H1 (cell line): ENCODE data around the gene LRP3. TPM values are rescaled to one million over a fixed set of nuclear protein-coding genes. Genes with fewer than 3 reads are reported as not detected.
"Not testable (repeated sequence)": the region's sequence is repeated elsewhere in the genome, so short reads cannot be mapped to it uniquely, and the experiment has no call there.

Experiments used
- CTCF ChIA-PET: fragments of 300-600 bp; sonication (Branson Sonifier 250); formaldehyde crosslinking; loops from one replicate; lab custom pipeline; 2021; ENCODE audit not compliant: partially characterized antibody; lab: Charles Lee
- POLR2A ChIA-PET: fragments of 300-600 bp; sonication (Branson Sonifier 250); formaldehyde crosslinking; loops from one replicate; lab custom pipeline; 2021; ENCODE audit warnings: inconsistent platforms; ENCODE audit not compliant: partially characterized antibody; lab: Charles Lee
- DNase-seq, 2 experiments: peaks; one replicate each; pipeline versions ENCODE4 v3.0.0 to v3.0.0-alpha.2; 2010 to 2022; ENCODE audit warnings: low spot score in 2 of 2, low read depth in 1 of 2, mixed read lengths in 1 of 2
- FAIRE-seq: peaks from 2 replicates; lab custom pipeline; 2011; peaks lifted over from hg19 to GRCh38; lab: Jason Lieb, UNC
- H2AFZ ChIP-seq: 2 replicates; pipeline ENCODE4 v1.8.1; 2012; ENCODE audit warnings: low read length, inconsistent platforms
- H2AK5ac ChIP-seq: 2 replicates; pipeline ENCODE4 v1.6.1; 2013; ENCODE audit warnings: low read depth, low read length
- H2BK120ac ChIP-seq: replicated peaks from 2 replicates; pipeline ENCODE3; 2013; ENCODE audit warnings: low read depth, low read length, inconsistent platforms
- H2BK12ac ChIP-seq: 2 replicates; pipeline ENCODE4 v1.6.1; 2013; ENCODE audit warnings: low read depth, low read length
- H2BK15ac ChIP-seq: 2 replicates; pipeline ENCODE4 v1.6.1; 2013; ENCODE audit warnings: low read length
- H2BK20ac ChIP-seq: 2 replicates; pipeline ENCODE4 v1.6.1; 2013; ENCODE audit warnings: low read length
- H2BK5ac ChIP-seq: 2 replicates; pipeline ENCODE4 v1.6.1; 2013; ENCODE audit warnings: low read depth, low read length
- H3K14ac ChIP-seq: 2 replicates; pipeline ENCODE4 v1.6.1; 2013; ENCODE audit warnings: inconsistent platforms; ENCODE audit not compliant: insufficient read length
- H3K18ac ChIP-seq: 2 replicates; pipeline ENCODE4 v1.6.1; 2013; ENCODE audit warnings: low read length; ENCODE audit errors: extremely low read depth
- H3K23ac ChIP-seq: 2 replicates; pipeline ENCODE4 v1.6.1; 2013; ENCODE audit warnings: inconsistent platforms; ENCODE audit not compliant: insufficient read length
- H3K23me2 ChIP-seq: 2 replicates; pipeline ENCODE4 v1.6.1; 2013; ENCODE audit warnings: low read depth, low read length
- H3K27ac ChIP-seq: 2 replicates; pipeline ENCODE4 v1.6.1; 2011; ENCODE audit warnings: low read depth, low read length, inconsistent platforms
- H3K27me3 ChIP-seq, 4 experiments: replicated peaks in 1 of 4; 1 replicate in 1 of 4; 2 replicates in 3 of 4; pipeline versions ENCODE4 v1.6.1 to v1.8.1; 2011 to 2013; ENCODE audit warnings: low read length in 3 of 4, mild to moderate bottlenecking in 3 of 4, inconsistent platforms in 2 of 4, mixed read lengths in 2 of 4, moderate library complexity in 1 of 4; ENCODE audit not compliant: control insufficient read depth in 3 of 4, insufficient read depth in 3 of 4; ENCODE audit errors: extremely low read depth in 1 of 4
- H3K36me3 ChIP-seq, 4 experiments: 2 replicates each; pipeline versions ENCODE4 v1.6.1 to v1.8.1; 2011 to 2013; ENCODE audit warnings: mild to moderate bottlenecking in 4 of 4, low read length in 3 of 4, moderate library complexity in 2 of 4, control low read depth in 1 of 4, inconsistent platforms in 1 of 4; ENCODE audit not compliant: insufficient read depth in 4 of 4, control insufficient read depth in 2 of 4
- H3K4ac ChIP-seq: replicated peaks from 2 replicates; pipeline ENCODE3; 2013; ENCODE audit warnings: low read length, low read depth, mixed read lengths, inconsistent platforms; ENCODE audit not compliant: insufficient read length
- H3K4me1 ChIP-seq, 4 experiments: replicated peaks in 1 of 4; 1 replicate in 1 of 4; 2 replicates in 3 of 4; pipeline versions ENCODE4 v1.6.1 to v1.8.1; 2011 to 2013; ENCODE audit warnings: low read length in 3 of 4, inconsistent platforms in 2 of 4, mixed read lengths in 1 of 4; ENCODE audit not compliant: insufficient read depth in 4 of 4, control insufficient read depth in 3 of 4
- H3K4me2 ChIP-seq, 2 experiments: 2 replicates each; pipeline versions ENCODE4 v1.6.1 to v1.8.1; 2011 to 2013; ENCODE audit warnings: low read depth in 2 of 2, low read length in 2 of 2, control low read depth in 1 of 2, inconsistent platforms in 1 of 2, mild to moderate bottlenecking in 1 of 2; ENCODE audit not compliant: insufficient read depth in 1 of 2
- H3K4me3 ChIP-seq, 4 experiments: fragments of 200-600, 300-600 bp in 1 of 4; sonication (generic), shearing (Covaris generic), sonication (Bioruptor Twin) in 1 of 4; 2 replicates each; pipeline versions ENCODE4 v1.5.1 to v1.8.1; 2011 to 2016; ENCODE audit warnings: low read length in 4 of 4, low read depth in 3 of 4, control low read depth in 2 of 4, inconsistent platforms in 2 of 4, mild to moderate bottlenecking in 2 of 4, mixed read lengths in 1 of 4, moderate library complexity in 1 of 4; ENCODE audit not compliant: insufficient read depth in 2 of 4; ENCODE audit errors: extremely low read depth in 1 of 4
- H3K56ac ChIP-seq: replicated peaks from 2 replicates; pipeline ENCODE3; 2013; ENCODE audit warnings: low read depth, mild to moderate bottlenecking, mixed read lengths, low read length, inconsistent platforms; ENCODE audit not compliant: insufficient read length
- H3K79me1 ChIP-seq: 2 replicates; pipeline ENCODE4 v1.6.1; 2013; ENCODE audit warnings: low read depth, low read length, control low read depth
- H3K79me2 ChIP-seq, 2 experiments: 2 replicates each; pipeline versions ENCODE4 v1.6.1 to v1.8.1; 2012 to 2013; ENCODE audit warnings: low read length in 2 of 2, mild to moderate bottlenecking in 2 of 2, inconsistent platforms in 1 of 2; ENCODE audit not compliant: insufficient read depth in 2 of 2, control insufficient read depth in 1 of 2
- H3K9ac ChIP-seq, 4 experiments: replicated peaks in 1 of 4; 1 replicate in 1 of 4; 2 replicates in 3 of 4; pipeline versions ENCODE4 v1.6.1 to v1.8.1; 2011 to 2013; ENCODE audit warnings: low read depth in 3 of 4, low read length in 3 of 4, control low read depth in 2 of 4, mild to moderate bottlenecking in 2 of 4, moderate library complexity in 2 of 4, inconsistent platforms in 1 of 4; ENCODE audit errors: extremely low read depth in 1 of 4
- H3K9me3 ChIP-seq, 2 experiments: 2 replicates each; pipeline versions ENCODE4 v1.6.1 to v1.8.1; 2012 to 2013; ENCODE audit warnings: mild to moderate bottlenecking in 2 of 2, moderate library complexity in 2 of 2, control low read depth in 1 of 2, inconsistent platforms in 1 of 2, low read depth in 1 of 2, low read length in 1 of 2, mixed read lengths in 1 of 2; ENCODE audit not compliant: insufficient read depth in 2 of 2
- H4K20me1 ChIP-seq, 2 experiments: replicated peaks in 1 of 2; 2 replicates each; pipeline versions ENCODE3 to v1.8.1; 2011 to 2013; ENCODE audit warnings: inconsistent platforms in 2 of 2, low read length in 2 of 2, mild to moderate bottlenecking in 1 of 2; ENCODE audit not compliant: insufficient read depth in 2 of 2, control insufficient read depth in 1 of 2
- H4K5ac ChIP-seq: 2 replicates; pipeline ENCODE4 v1.6.1; 2013; ENCODE audit warnings: low read length, low read depth, mixed read lengths, inconsistent platforms; ENCODE audit not compliant: insufficient read length
- H4K8ac ChIP-seq: 2 replicates; pipeline ENCODE4 v1.8.0; 2013; ENCODE audit warnings: mild to moderate bottlenecking, moderate library complexity, low read length, inconsistent platforms; ENCODE audit not compliant: insufficient read depth; ENCODE audit errors: extremely low read depth
- H4K91ac ChIP-seq: replicated peaks from 2 replicates; pipeline ENCODE3; 2013; ENCODE audit warnings: low read length, mixed read lengths, inconsistent platforms; ENCODE audit not compliant: insufficient read length
- ATF2 ChIP-seq: IDR thresholded peaks from 2 replicates; pipeline ENCODE4 v1.6.1; 2012; ENCODE audit warnings: low read length, inconsistent platforms
- BCL11A ChIP-seq, 2 experiments: IDR thresholded peaks; one replicate each; pipeline ENCODE4 v1.6.1; 2011; ENCODE audit warnings: low read depth in 2 of 2, low read length in 2 of 2, mild to moderate bottlenecking in 2 of 2
- HDAC2 ChIP-seq, 2 experiments: fragments of 300-600 bp in 1 of 2; sonication (generic) in 1 of 2; IDR thresholded peaks; 2 replicates each; pipeline ENCODE4 v1.6.1; 2011 to 2012; ENCODE audit warnings: low read depth in 2 of 2, low read length in 2 of 2, mild to moderate bottlenecking in 2 of 2, moderate library complexity in 2 of 2, borderline replicate concordance in 1 of 2, inconsistent platforms in 1 of 2
- MAX ChIP-seq: IDR thresholded peaks from 2 replicates; pipeline ENCODE4 v1.6.1; 2012; ENCODE audit warnings: inconsistent platforms
- WGBS, 2 experiments: shearing (Covaris generic) in 1 of 2; methylation state at CpG; one replicate each; pipeline versions ENCODE4 v1.1.6 to v1.1.7; 2013 to 2015; ENCODE audit warnings: low lambda C conversion rate in 2 of 2, mixed read lengths in 2 of 2, inconsistent platforms in 1 of 2, low coverage in 1 of 2, missing lambda C conversion rate in 1 of 2; ENCODE audit not compliant: insufficient replicate concordance in 2 of 2, insufficient coverage in 1 of 2, insufficient read length in 1 of 2; ENCODE audit errors: extremely low coverage in 1 of 2, missing lambda C conversion rate in 1 of 2; 5-methylcytosine and 5-hydroxymethylcytosine counted together
- polyA plus RNA-seq, 7 experiments: library from polyadenylated mRNA; depleted of rRNA in 3 of 7; stranded (reverse) in 5 of 7; unstranded in 2 of 7; fragments of >200 nt in 5 of 7; fragments of 200-250 nt in 2 of 7; gene quantifications; 1 replicate in 5 of 7; 2 replicates in 1 of 7; 4 replicates in 1 of 7; pipeline versions ENCODE4 v1.2.1 to v1.2.3, GENCODE V29; 2011 to 2013; ENCODE audit warnings: missing spikeins in 2 of 7, mixed read lengths in 2 of 7
- total RNA-seq: library from RNA; stranded (reverse); fragmentation: NEBNext Ultra II Directional; extraction: Animal tissue kit (Norgen Biotek cat#: 25700); gene quantifications from 2 replicates; pipeline ENCODE4 v1.2.1, GENCODE V29; 2021

Gene LRP3
- total and polyA plus RNA-seq, 2 of the 8 experiments (the other 6 are each of a cell fraction or from before 2014, with no cell fraction given): 30.3 to 33.7 TPM

- TF ChIP-seq HDAC2 (IDR thresholded peaks at IDR 0.05; ENCODE audit: borderline replicate concordance in 1 of 2, low read depth in 2 of 2, low read length in 2 of 2) (no peak), MAX (no peak), ATF2 (no peak), BCL11A (IDR thresholded peaks at IDR 0.05; ENCODE audit: low read depth in 2 of 2, low read length in 2 of 2) (no peak)
These were observed 27.5 kb downstream of the LRP3 start (continued) for GRCh38 chr19:33221638-33222037.

GRCh38 chr19:33222255-33222654 lies 28.1 kb downstream of the LRP3 start:
- peaks cover 15% of the 10 kb centered on the region; the same call in 1 of the 2 replicates for H3K23me2 ChIP-seq
- not testable (repeated sequence) for H2AFZ ChIP-seq, H3K4ac ChIP-seq, H2BK12ac ChIP-seq, H3K56ac ChIP-seq, H4K5ac ChIP-seq, H4K91ac ChIP-seq, H2BK5ac ChIP-seq, H3K4me2 ChIP-seq, H3K36me3 ChIP-seq, H2BK15ac ChIP-seq, H3K79me2 ChIP-seq, H3K18ac ChIP-seq, H3K4me1 ChIP-seq, H3K9ac ChIP-seq, H2BK20ac ChIP-seq, H3K9me3 ChIP-seq, DNase-seq, H4K20me1 ChIP-seq, H3K14ac ChIP-seq, H3K4me3 ChIP-seq, H3K23ac ChIP-seq, FAIRE-seq, H3K27ac ChIP-seq, H3K79me1 ChIP-seq, H4K8ac ChIP-seq, H2AK5ac ChIP-seq, H2BK120ac ChIP-seq
- ChIA-PET CTCF (interaction anchor here (0.6 to 5.3 kb wide), 6 partner anchors 13 to 194 kb away, joined by 3 to 34 read pairs (median 4); no protein-coding TSS in a partner anchor), POLR2A (interaction anchor here (1.5 kb wide), 1 partner anchor 152 kb away, joined by 4 read pairs; the partner anchor contains the start of gene CEBPG)
- 86% methylated on average over 2 of the region's 2 CpGs; no CpG with 5 or more reads in 1 of the 2 experiments for WGBS, 2 experiments
- peaks cover 16 to 31% (median 29%) of the 10 kb centered on the region in 4 experiments for H3K27me3 ChIP-seq
